GM19240 (cell line): Measurements from ENCODE around the gene SLC24A3.

Source experiments
- DNase-seq: peaks from one replicate; pipeline ENCODE4 v3.0.0; 2011; ENCODE audit warnings: low spot score; ENCODE audit not compliant: insufficient read length

The SLC24A3 gene

DNA sequence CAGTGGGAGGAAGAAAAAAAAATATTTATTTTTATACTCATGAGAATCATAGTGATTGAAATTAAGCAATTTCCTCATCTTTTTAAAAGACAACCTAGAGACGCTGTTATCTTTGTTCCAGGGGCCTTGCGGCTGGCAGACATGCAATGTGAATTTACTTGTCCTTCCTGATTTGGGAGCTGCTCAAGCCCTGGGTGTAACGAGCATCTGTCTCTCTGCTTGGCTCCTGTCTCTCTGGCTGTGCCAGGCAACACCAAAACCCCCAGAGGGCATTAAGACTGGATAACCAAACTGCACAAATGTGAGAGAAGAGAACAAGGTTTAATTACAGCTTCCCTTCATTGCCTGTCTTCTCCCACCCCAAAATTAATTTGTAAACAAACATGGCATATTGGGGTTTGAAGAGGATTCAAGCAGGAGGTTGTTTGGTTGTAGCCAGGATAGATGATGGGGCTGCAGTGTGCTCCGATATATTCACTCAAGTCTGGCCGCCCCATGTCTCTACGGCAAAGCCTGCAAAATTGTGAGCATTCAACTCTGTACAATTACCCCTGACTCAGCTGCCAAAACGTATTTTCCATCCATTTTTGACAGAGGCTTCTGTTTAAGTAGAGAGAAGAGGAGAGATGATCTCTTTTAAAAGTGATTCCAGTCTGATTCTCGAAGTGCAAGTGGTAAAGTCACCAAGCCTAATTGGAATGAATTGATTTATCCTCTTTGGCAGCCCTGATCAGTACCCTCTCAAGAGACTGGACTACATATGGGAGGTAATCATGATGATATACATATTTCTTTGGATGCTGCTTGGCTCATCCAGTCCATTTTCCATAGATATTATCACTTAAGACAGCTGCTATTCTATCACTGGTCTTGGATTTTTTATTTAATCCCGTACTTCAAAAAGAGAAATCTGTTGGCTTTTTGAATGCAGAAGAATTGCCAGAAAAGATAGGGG lies 170.2 kb downstream of the SLC24A3 start:
- no peak for DNase-seq

GRCh38 chr20:19384940-19385339 lies 172.5 kb downstream of the SLC24A3 start:
- DNase-seq, result no peak

- DNase-seq, result no peak
Measured at GRCh38 chr20:19387251-19387650, 174.8 kb downstream of the SLC24A3 start.

DNA sequence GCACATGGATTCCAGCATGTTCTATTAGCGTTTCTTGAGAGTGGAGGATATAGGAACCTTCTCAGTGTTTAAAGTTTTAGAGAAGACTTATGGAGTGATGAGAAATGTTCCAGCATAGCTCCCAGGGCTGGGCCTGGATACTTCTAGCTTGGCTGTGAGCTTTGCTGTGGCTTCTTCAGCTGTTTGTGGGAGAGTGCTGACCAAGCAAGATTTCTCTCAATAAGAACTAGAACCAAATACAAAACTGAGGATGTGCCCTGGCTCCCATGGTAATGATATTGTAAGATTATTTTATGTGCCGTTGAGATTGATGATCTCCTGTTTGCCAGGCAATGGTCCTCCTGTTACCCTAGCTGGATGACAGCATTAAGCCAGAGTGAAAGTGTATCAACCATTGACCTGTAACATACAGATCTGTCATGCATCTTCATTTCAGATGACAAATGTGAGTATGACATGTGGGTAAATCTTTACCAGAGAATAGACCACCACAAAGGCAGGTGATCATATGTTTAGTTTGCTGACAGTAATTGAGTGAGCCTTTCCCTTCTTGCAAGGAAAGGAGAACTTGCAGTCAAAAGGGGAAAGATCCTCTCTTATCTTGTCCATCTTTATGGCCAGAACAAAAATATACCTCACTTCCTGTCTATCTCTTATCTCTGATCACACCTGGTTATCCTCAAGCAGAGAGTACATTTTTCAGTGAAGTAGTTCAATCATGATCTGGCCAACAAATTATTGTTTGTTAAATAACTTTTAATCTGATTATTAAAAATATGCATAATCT lies 180.1 kb downstream of the SLC24A3 start:
- no peak for DNase-seq

GRCh38 chr20:19396460-19397081 lies 184.1 kb downstream of the SLC24A3 start:
- no peak for DNase-seq

DNA sequence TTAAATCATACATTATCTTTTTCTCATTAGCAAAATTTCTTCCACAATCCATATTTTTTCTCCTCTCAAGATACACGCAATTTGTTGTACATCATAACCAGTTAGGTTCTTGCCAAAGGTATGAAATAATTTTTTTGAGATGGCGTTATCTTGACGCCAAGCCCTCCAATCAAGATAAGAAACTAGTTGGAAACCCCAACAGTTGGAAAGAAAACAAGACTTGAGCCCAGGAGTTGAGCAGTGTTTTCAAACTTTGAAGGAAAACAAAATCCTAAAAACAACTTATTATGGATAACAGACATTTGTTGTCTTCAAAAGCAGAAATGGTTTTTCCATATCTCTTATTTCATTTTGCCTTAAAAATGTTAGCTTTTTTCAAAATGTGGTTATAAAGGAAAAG lies 184.8 kb downstream of the SLC24A3 start:
- DNase-seq, result no peak

DNA sequence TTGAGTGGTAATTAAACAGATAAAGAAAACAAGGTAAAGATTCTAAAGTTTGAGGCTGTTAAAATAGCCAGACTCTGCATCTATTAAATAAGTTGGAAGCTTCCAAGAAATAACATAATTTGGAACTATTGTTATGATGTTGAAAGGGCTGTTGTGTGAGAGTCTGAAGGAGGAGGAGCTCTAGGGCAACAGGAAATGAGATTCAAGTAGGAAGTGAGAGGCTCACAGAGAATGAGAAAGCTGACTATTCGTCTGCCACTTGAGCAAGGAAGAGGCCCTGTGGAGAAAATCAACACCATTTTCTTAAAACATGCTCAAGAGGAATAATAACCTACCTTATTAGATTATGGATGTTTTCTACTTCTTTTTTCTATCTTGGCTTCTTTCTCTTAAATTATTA lies 185.2 kb downstream of the SLC24A3 start:
- DNase-seq, result peak; percentile 8

GRCh38 chr20:19401096-19401495 lies 188.7 kb downstream of the SLC24A3 start:
- DNase-seq, result no peak

DNA sequence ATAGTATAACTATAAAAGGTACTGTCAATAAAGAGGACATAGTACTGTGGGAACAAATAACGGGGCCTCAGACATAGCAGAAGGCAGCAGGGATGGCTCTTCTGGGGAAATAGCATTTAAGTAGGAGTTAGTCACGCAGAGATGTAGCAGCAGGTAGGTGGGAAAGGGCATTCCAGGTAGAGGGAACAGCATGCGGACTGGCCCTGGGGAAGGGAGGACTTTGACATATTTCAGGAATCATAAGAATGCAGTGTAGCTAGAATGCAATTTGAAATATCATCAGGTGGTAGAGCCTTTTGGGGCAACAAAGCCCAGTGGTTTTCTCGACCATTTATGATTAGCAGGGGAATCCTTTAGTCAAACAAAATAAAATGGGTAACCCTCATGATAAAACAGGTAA lies 191.1 kb downstream of the SLC24A3 start:
- DNase-seq, result no peak

DNA sequence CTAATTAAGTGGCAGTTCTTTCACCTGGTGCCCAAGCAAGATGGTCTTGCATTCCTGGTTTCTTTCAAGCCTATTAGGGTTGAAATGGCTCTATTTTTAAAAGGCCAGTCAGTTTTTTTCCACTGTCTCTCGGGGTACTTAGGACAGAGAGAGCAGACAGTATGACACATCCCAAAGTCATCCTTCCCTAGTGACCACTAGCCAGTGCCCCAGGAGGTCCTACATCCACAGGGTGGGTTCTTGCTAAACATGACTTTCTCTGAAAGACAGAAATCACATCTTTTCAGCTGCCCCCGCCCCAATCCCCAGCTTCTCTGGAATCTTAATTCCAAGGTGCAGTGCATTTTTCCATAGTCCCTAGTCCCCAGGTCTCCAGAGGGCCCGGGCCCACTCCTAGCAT lies 192.4 kb downstream of the SLC24A3 start:
- no peak for DNase-seq

DNA sequence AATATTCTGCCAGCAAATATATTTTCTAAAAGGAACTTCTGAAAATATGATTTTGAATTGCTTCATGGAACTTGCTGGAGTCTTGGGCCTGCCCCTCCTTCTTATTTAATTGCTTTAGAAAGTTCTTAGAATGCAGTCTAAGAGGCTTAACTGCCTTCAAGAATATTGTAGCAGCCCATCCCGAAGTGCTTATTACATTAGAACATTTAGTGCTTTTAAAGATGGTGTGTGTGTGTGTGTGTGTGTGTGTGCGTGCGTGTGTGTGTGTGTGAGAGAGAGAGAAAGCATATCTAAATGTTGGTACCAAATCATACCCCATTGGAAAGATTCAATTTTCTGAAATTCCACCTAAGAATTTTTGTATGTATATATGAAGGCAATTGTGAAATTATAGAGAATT lies 193.5 kb downstream of the SLC24A3 start:
- DNase-seq, result no peak

DNA sequence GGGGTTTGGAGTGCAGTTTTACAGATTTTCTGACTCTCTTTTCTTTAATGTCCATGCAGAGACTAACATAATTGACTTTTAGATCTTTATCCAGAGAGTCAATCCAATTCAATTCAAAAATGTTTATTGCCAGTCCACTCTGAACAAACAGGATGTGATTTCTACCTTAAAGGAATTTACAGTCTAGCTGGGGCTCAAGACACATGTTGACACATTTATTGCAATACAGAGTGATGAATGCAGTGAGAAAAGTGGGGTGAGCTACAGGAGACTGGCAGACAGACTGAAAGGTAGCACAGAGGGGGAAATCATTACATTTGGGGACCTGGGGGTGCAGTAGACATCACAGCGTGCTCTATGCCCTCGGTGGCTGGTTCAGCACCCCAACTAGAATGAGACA lies 193.9 kb downstream of the SLC24A3 start:
- no peak for DNase-seq

- DNase-seq, result no peak
Measured at GRCh38 chr20:19407196-19407595, 194.8 kb downstream of the SLC24A3 start.

DNA sequence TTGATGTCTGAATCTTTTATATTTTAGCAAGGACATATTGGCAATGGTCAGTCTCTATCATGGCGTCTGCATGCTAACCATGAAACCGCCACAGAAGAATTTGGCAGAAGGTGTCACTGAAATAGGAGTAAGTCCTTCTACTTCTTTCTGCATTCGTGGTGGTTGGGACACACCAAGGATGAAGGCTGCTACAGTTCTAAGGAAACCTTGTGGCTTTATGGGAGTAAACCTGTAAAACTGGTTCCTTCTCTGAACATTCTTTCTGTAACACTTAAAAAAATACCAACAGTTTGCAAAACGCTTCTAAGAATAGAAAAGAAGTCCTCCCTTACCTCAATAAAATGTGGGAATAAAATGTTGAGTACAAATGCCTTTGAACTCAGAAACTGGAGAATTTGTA lies 195.3 kb downstream of the SLC24A3 start:
- DNase-seq, result no peak

- DNase-seq, result no peak
Measured at GRCh38 chr20:19408971-19409370, 196.5 kb downstream of the SLC24A3 start.

DNA sequence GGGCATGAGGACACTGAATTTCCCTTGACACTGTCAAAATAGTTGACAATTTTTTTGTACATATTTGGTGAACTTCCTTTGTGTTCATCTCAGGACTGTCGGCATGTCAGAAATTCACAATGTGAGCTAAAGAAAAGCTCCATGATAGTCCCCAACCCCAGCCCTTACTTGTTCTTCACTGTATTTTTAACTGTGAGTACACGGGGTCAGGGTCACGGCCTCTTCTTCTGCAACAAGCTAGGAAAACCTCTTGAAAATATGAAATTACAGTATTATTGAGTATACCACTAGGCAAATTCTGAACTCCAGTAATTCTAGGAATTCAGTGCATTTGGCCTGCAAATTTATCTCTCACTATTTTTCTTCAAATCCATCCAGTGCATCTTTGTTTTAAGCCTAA lies 199.4 kb downstream of the SLC24A3 start:
- DNase-seq, result no peak

DNA sequence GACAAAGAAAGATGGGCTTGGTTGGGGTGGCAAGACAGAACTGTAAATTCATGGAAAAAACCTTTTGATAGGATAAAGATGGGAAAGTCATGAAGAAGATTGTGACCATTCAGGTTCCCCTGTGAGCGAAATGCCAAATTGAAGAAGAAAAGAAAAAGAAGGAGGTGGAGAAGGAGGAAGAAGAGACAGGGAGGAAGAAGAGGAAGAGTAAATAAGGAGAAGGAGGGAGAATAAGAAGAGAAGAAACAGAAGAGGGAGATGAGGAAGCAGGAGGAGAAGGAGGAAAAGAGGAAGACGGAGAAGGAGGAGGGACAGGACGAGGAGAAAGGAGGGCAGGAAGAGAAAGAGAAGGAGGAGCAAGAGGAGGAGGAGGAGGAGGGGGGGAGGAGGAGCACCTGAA lies 199.8 kb downstream of the SLC24A3 start:
- DNase-seq, result no peak

GRCh38 chr20:19414600-19414999 lies 202.2 kb downstream of the SLC24A3 start:
- no peak for DNase-seq

DNA sequence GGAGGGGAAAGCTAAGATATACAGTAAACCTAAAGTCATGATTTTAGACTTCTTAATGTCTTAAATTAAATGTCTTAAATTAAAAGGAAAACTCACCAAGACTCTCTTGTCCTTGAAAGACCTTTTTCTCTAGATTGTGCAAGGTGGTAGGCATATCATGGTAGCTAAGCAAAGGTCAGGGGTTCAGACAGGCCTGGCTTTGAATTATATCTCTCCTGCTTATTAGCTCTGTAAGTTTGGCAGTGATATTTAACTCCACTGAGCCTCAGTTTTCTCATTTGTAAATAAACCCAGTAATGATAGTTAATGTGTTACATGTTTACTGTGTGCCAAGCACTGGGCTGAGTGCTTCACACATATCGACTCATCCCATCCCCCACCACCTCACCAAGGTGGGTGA lies 203.3 kb downstream of the SLC24A3 start:
- DNase-seq, result no peak

GRCh38 chr20:19416627-19417026 lies 204.2 kb downstream of the SLC24A3 start:
- DNase-seq, result no peak

DNA sequence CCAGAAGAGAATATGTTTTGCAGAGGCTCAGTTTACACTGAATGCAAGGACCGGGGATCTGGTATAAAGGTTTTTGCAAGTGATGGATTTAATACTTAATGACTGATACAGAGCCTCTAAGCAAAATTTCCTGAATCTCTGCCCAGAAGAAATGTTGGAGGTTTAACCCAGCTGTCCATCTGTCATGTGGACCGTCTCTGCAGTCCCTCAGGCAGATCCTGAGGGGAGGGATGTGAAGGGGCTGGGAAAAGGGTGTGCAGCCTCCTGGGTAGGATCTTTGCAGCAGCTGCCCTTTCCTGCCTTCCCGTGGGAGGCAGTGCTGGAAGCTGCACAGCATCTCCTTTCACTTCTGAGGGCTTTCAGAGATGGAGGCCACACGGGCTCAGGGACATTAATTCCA lies 207.0 kb downstream of the SLC24A3 start:
- no peak for DNase-seq
